GM19238 (cell line): ENCODE measurements around the gene CPNE5.
A peak's percentile ranks its signal among the peaks of the same experiment; 100 is the strongest.
"Not testable (repeated sequence)": the region's sequence is repeated elsewhere in the genome, so short reads cannot be mapped to it uniquely, and the experiment has no call there.

ENCODE experiments used
- DNase-seq: peaks from one replicate; pipeline ENCODE4 v3.0.0; 2011; ENCODE audit warnings: low spot score; ENCODE audit not compliant: insufficient read length

Gene CPNE5

GRCh38 chr6:36704961-36705577, 134.2 kb downstream of the CPNE5 start:
- DNase-seq, result not testable (repeated sequence)

- DNase-seq, result no peak
These were observed 135.3 kb downstream of the CPNE5 start for GRCh38 chr6:36703982-36704381.

- no peak for DNase-seq
These were observed 136.1 kb downstream of the CPNE5 start for GRCh38 chr6:36703081-36703606.

- no peak for DNase-seq
These were observed 136.6 kb downstream of the CPNE5 start for GRCh38 chr6:36702656-36703055.

- no peak for DNase-seq
These were observed 137.7 kb downstream of the CPNE5 start for GRCh38 chr6:36701401-36701991.

- DNase-seq, result no peak
These were observed 138.4 kb downstream of the CPNE5 start for GRCh38 chr6:36700831-36701230.

GRCh38 chr6:36700071-36700812, 139.0 kb downstream of the CPNE5 start:
- no peak for DNase-seq

GRCh38 chr6:36699348-36699747, 139.9 kb downstream of the CPNE5 start:
- DNase-seq, result no peak

GRCh38 chr6:36698871-36699271, 140.4 kb downstream of the CPNE5 start:
- no peak for DNase-seq

- no peak for DNase-seq
These were observed 141.0 kb downstream of the CPNE5 start for GRCh38 chr6:36698196-36698595.

GRCh38 chr6:36697481-36697903, 141.8 kb downstream of the CPNE5 start, which contains the start of gene RAB44:
RAB44 (plus strand) TSS chr6:36697826; CDS start chr6:36704236, 6,410 bp downstream.
- no peak for DNase-seq

GRCh38 chr6:36695414-36695813, 143.8 kb downstream of the CPNE5 start:
- no peak for DNase-seq

GRCh38 chr6:36694616-36695015, 144.6 kb downstream of the CPNE5 start:
- no peak for DNase-seq

- no peak for DNase-seq
These were observed 146.2 kb downstream of the CPNE5 start for GRCh38 chr6:36692861-36693702.

GRCh38 chr6:36692220-36692619, 147.0 kb downstream of the CPNE5 start:
- peak; percentile 64 for DNase-seq

- no peak for DNase-seq
These were observed 147.6 kb downstream of the CPNE5 start for GRCh38 chr6:36691612-36692011.

- DNase-seq, result no peak
These were observed 148.2 kb downstream of the CPNE5 start for GRCh38 chr6:36691011-36691410.
